ENCODE measurements around the gene HINFP. TPM values are rescaled to one million over a fixed set of nuclear protein-coding genes. Genes with fewer than 3 reads are reported as not detected.
"Not testable (repeated sequence)": the region's sequence is repeated elsewhere in the genome, so short reads cannot be mapped to it uniquely, and the experiment has no call there.

HINFP gene
- total RNA-seq, 1 experiment from 2014 or later = 15.2 TPM

- Histone ChIP-seq H3K27ac (no peak overlapping the region), H3K9me3 (replicated peaks) (no peaks in the 10 kb centered on the region), H3K4me1 (no peaks in the 10 kb centered on the region; the same call in 1 of the 2 replicates), H3K36me3 (no peaks in the 10 kb centered on the region), H3K4me3 (no peak overlapping the region), H3K27me3 (peaks cover 13% of the 10 kb centered on the region; the same call in 1 of the 2 replicates)
- DNase-seq = no peak
These were observed 30.7 kb downstream of the HINFP start for GRCh38 chr11:119152043-119152442.

GRCh38 chr11:119152604-119153003 lies 31.2 kb downstream of the HINFP start:
- Histone ChIP-seq H3K9me3 (replicated peaks) (no peaks in the 10 kb centered on the region), H3K27me3 (peaks cover 13% of the 10 kb centered on the region; the same call in 1 of the 2 replicates), H3K36me3 (no peaks in the 10 kb centered on the region), H3K4me3 (no peak overlapping the region), H3K27ac (no peak overlapping the region), H3K4me1 (no peaks in the 10 kb centered on the region; the same call in 1 of the 2 replicates)
- DNase-seq = no peak

GRCh38 chr11:119153049-119153818 lies 31.9 kb downstream of the HINFP start:
- Histone ChIP-seq H3K4me1 (no peaks in the 10 kb centered on the region; the same call in 1 of the 2 replicates), H3K27me3 (peaks cover 13% of the 10 kb centered on the region; the same call in 1 of the 2 replicates), H3K9me3 (replicated peaks) (no peaks in the 10 kb centered on the region), H3K4me3 (no peak overlapping the region), H3K27ac (no peak overlapping the region), H3K36me3 (no peaks in the 10 kb centered on the region)
- DNase-seq = no peak

- peaks cover 13% of the 10 kb centered on the region; the same call in 1 of the 2 replicates for H3K27me3 ChIP-seq
- no peaks in the 10 kb centered on the region for H3K4me1 ChIP-seq
- no peak overlapping the region for H3K4me3 ChIP-seq
- H3K27ac ChIP-seq = no peak overlapping the region
- DNase-seq = no peak
- H3K9me3 ChIP-seq (replicated peaks) = no peaks in the 10 kb centered on the region
- no peaks in the 10 kb centered on the region for H3K36me3 ChIP-seq
These were observed 32.8 kb downstream of the HINFP start for GRCh38 chr11:119154178-119154577.

- Histone ChIP-seq H3K27me3 (0 out of 2 replicates have a peak, but pooled peaks cover 3% of the 10 kb centered on the region), H3K27ac (no peak overlapping the region), H3K9me3 (replicated peaks) (no peaks in the 10 kb centered on the region), H3K4me3 (no peak overlapping the region), H3K4me1 (no peaks in the 10 kb centered on the region), H3K36me3 (no peaks in the 10 kb centered on the region)
- peak; percentile 36 for DNase-seq
These were observed 34.5 kb downstream of the HINFP start for GRCh38 chr11:119155733-119156492.

- Histone ChIP-seq H3K4me3 (no peak overlapping the region), H3K27ac (no peak overlapping the region), H3K4me1 (no peaks in the 10 kb centered on the region), H3K9me3 (replicated peaks) (no peaks in the 10 kb centered on the region), H3K36me3 (no peaks in the 10 kb centered on the region), H3K27me3 (0 out of 2 replicates have a peak, but pooled peaks cover 3% of the 10 kb centered on the region)
- DNase-seq = no peak
These were observed 35.1 kb downstream of the HINFP start for GRCh38 chr11:119156496-119156895.

GRCh38 chr11:119157063-119157462 lies 35.7 kb downstream of the HINFP start:
- no peaks in the 10 kb centered on the region for H3K9me3 ChIP-seq (replicated peaks)
- no peaks in the 10 kb centered on the region for H3K4me1 ChIP-seq
- no peak for DNase-seq
- no peak overlapping the region for H3K4me3 ChIP-seq
- no peak overlapping the region for H3K27ac ChIP-seq
- no peaks in the 10 kb centered on the region for H3K36me3 ChIP-seq
- H3K27me3 ChIP-seq = 0 out of 2 replicates have a peak, but pooled peaks cover 3% of the 10 kb centered on the region

- no peak for DNase-seq
- H3K27me3 ChIP-seq = no peaks in the 10 kb centered on the region
- H3K27ac ChIP-seq = no peak overlapping the region
- no peak overlapping the region for H3K4me3 ChIP-seq
- no peaks in the 10 kb centered on the region for H3K4me1 ChIP-seq
- no peaks in the 10 kb centered on the region for H3K36me3 ChIP-seq
- H3K9me3 ChIP-seq (replicated peaks) = no peaks in the 10 kb centered on the region
These were observed 37.1 kb downstream of the HINFP start for GRCh38 chr11:119158467-119158866.

GRCh38 chr11:119160151-119160550 lies 38.8 kb downstream of the HINFP start:
- Histone ChIP-seq H3K9me3 (replicated peaks) (no peaks in the 10 kb centered on the region), H3K27ac (no peak overlapping the region)

GRCh38 chr11:119161871-119162270 lies 40.5 kb downstream of the HINFP start:
- Histone ChIP-seq H3K9me3 (replicated peaks) (no peaks in the 10 kb centered on the region), H3K27ac (no peak overlapping the region), H3K27me3 (no peaks in the 10 kb centered on the region), H3K4me1 (no peaks in the 10 kb centered on the region), H3K36me3 (no peaks in the 10 kb centered on the region), H3K4me3 (no peak overlapping the region)
- DNase-seq = no peak

More at GRCh38 chr11:119160151-119160550, 38.8 kb downstream of the HINFP start:
- Histone ChIP-seq H3K27me3 (no peaks in the 10 kb centered on the region), H3K4me3 (no peak overlapping the region), H3K4me1 (no peaks in the 10 kb centered on the region), H3K36me3 (no peaks in the 10 kb centered on the region)
- no peak for DNase-seq

GRCh38 chr11:119166368-119167076 lies 45.1 kb downstream of the HINFP start:
- DNase-seq = no peak

GRCh38 chr11:119167077-119167458 lies 45.7 kb downstream of the HINFP start:
- not testable (repeated sequence) for H3K27ac ChIP-seq; H3K9me3 ChIP-seq (replicated peaks); H3K4me3 ChIP-seq; H3K36me3 ChIP-seq; H3K4me1 ChIP-seq; H3K27me3 ChIP-seq; DNase-seq

More at GRCh38 chr11:119166368-119167076, 45.1 kb downstream of the HINFP start:
- H3K9me3 ChIP-seq (replicated peaks) = no peaks in the 10 kb centered on the region
- H3K36me3 ChIP-seq = no peaks in the 10 kb centered on the region
- no peak overlapping the region for H3K4me3 ChIP-seq
- no peak overlapping the region for H3K27ac ChIP-seq
- H3K4me1 ChIP-seq = no peaks in the 10 kb centered on the region
- H3K27me3 ChIP-seq = no peaks in the 10 kb centered on the region

GRCh38 chr11:119167933-119168332 lies 46.6 kb downstream of the HINFP start:
- Histone ChIP-seq H3K9me3 (replicated peaks) (no peaks in the 10 kb centered on the region), H3K27me3 (no peaks in the 10 kb centered on the region), H3K27ac (no peak overlapping the region), H3K36me3 (no peaks in the 10 kb centered on the region), H3K4me1 (no peaks in the 10 kb centered on the region), H3K4me3 (no peak overlapping the region)
- DNase-seq = no peak

GRCh38 chr11:119168471-119169281 lies 47.3 kb downstream of the HINFP start, which contains the start of gene NLRX1:
NLRX1 (plus strand) TSS chr11:119168725; CDS start chr11:119171404, 2,679 bp downstream.
- H3K4me3 ChIP-seq = peak within 1 kb of the TSS; percentile 54
- peak; percentile 37 to 40 for DNase-seq
- H3K4me1 ChIP-seq = no peaks in the 10 kb centered on the region
- H3K9me3 ChIP-seq (replicated peaks) = no peaks in the 10 kb centered on the region
- no peak within 1 kb of the TSS; the same call in 1 of the 2 replicates for H3K27ac ChIP-seq
- no peaks in the 10 kb centered on the region for H3K27me3 ChIP-seq
- no peaks in the 10 kb centered on the region for H3K36me3 ChIP-seq
